ENCODE results near the gene ACTR1B.

- no peak for TF ChIP-seq EZH2phosphoT487 (IDR thresholded peaks at IDR 0.05; ENCODE audit: insufficient read depth, low read depth)
- no peak for TF ChIP-seq EZH2 (IDR thresholded peaks at IDR 0.05; ENCODE audit: insufficient read depth, poor library complexity, severe bottlenecking)
Measured at GRCh38 chr2:97706708-97707345, 43.0 kb upstream of the ACTR1B start.
